GM21737 (cell line): ENCODE data around the gene PKD1L1.
"Not testable (repeated sequence)": the region's sequence is repeated elsewhere in the genome, so short reads cannot be mapped to it uniquely, and the experiment has no call there.

Source experiments
- ATAC-seq: cut with Tn5 transposase; IDR thresholded peaks from one replicate; pipeline ENCODE4 v1.9.1; 2021; ENCODE audit warnings: mild to moderate bottlenecking, moderate library complexity; ENCODE audit not compliant: unreplicated experiment

The PKD1L1 gene

GRCh38 chr7:47772492-47772891 is 175.8 kb downstream of the PKD1L1 start:
- ATAC-seq: no peak

DNA sequence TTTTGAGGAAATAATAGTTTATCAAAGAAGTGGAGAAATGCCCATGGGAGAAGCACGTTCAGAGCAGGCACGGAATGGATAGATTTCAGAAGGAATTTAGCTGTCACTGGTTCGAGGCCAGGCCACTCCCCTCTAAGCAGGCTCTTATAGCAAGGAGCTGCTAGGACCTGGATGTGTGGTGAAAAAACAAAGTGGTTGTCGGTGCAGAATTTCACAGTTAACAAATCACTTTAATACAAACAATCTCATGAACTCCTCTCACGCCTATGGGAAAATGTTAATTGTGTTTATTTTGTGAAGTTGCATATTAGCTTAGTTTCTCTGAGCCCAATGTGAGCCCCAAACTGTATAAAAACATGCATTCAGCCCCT is 176.3 kb downstream of the PKD1L1 start:
- ATAC-seq: no peak

- ATAC-seq: no peak
These were observed 176.8 kb downstream of the PKD1L1 start for GRCh38 chr7:47771336-47771989.

GRCh38 chr7:47766126-47766525 is 182.1 kb downstream of the PKD1L1 start:
- no peak for ATAC-seq

GRCh38 chr7:47765373-47765979 is 182.8 kb downstream of the PKD1L1 start:
- no peak for ATAC-seq

DNA sequence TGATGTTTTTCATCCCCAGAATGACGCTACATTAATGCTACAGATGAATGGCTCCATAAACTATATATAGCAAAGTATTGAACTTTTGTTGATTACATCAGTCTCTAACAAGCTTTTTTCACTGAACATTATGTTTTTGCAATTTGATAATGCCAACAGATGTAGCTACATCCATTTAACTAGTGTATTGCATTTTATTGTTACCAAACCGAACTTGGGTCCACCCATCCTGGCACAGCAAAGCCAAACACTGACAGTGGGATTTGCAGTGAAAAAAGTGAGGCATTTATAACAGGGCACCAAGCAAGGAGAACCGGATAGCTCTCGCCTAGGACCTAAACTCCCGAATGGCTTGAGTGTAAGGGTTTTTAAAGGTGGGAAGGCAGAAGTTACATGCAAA is 183.5 kb downstream of the PKD1L1 start:
- no peak for ATAC-seq

- ATAC-seq: no peak
These were observed 184.9 kb downstream of the PKD1L1 start for GRCh38 chr7:47763063-47763974.

DNA sequence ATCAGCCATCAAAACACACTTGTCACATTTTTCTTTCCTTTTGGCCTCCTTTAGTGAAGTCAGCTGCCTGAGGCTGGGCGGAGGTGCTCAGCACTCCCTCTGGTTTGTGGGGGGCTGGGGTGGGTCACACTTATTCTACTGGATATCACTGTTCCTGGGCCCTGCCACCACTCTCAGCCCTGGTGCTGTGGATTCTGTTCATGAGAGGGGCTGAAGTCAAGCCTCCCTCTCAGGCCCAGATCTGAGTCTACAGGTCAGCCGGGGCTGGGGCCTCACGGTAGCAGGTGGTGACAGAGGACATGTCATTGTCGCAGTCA is 185.6 kb downstream of the PKD1L1 start:
- no peak for ATAC-seq

DNA sequence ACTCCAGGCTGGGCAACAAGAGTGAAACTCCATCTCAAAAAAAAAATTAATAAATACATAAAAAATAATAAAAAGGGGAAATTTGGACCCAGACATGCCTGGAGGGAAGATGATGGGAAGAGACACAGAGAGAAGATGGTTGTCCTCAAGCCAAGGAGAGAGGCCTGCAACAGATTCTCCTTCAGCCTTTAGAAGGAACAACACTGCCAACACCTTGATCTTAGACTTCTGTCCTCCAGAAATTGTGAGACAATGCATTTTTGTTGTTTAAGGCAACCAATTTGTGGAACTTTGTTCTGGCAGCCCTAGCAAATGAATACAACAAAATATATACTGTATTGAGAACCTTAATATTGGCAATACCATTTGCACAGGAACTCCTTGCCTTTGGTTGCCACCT is 186.1 kb downstream of the PKD1L1 start:
- ATAC-seq: no peak

DNA sequence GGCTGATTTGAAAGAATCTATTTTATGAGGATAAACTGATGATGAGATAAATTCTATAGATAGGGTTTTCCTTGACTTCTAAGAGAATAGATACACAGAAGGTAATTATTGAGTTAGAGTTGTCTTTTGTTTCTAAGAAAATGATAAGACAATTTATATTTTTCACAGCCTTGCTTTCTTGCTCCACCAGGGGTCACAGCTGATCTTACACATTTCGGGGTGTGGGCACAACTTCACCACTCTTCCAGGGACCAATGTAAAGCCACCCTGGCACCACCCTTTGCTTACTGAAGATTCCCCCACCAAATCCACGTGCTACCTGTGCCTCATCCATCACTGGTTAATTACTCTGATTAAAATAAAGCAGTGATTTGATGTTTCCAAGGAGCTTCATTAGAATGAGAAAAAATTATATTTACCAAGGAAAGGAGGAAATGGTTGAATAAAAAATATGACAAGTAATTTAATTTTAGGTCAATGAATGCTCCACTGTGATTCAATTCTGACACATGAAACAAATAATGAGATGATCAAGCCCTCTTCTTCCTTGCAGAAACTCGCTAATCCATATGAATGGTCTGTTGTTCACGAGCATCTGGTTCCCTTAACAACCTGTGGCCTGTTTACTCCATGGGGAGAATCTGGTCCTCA is 189.1 kb downstream of the PKD1L1 start:
- ATAC-seq: no peak

- ATAC-seq: no peak
These were observed 189.7 kb downstream of the PKD1L1 start for GRCh38 chr7:47758546-47758945.

DNA sequence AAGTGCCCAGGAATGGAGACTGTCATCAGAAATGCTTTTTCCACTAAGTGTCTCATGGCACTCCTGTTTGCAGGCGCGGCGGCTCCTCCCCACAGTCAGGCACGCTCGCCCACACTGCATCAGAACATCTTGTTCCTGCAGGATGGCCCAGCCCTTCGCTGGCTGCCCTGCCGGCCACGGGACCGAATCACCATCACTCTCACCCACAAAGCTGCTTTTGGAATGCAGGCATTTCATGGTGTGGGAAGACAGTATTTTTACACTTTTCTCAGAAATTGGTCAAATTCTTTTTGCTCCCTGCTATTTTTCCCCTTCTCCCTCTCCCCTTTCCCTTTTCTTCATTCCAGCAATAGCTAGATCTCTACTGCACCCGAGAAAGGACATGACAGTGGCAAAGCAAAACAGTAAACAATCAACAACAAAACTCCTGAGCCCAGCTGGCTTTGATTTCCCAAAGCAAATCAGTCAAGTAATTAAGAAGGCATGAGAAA is 190.3 kb downstream of the PKD1L1 start:
- no peak for ATAC-seq

GRCh38 chr7:47756636-47757035 is 191.6 kb downstream of the PKD1L1 start:
- ATAC-seq: no peak

DNA sequence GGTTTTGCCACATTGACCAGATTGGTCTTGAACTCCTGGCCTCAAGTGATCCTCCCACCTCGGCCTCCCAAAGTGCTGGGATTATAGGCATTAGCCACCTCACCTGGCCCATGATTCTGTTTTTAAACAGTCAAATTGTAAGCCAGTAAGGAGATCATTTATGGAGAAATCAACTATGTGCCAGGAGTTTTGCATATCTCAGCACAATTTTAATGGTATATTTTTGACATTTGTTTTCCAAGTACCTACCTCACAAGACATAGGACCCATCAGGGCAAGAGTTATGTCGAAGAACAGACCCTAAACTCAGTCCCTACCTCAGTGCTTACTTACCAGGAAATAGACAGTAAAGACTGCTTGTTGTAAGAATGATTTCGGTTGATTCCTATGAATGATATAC is 193.0 kb downstream of the PKD1L1 start:
- no peak for ATAC-seq

GRCh38 chr7:47751724-47752123 is 196.5 kb downstream of the PKD1L1 start:
- ATAC-seq: not testable (repeated sequence)

- ATAC-seq: no peak
These were observed 197.2 kb downstream of the PKD1L1 start for GRCh38 chr7:47751043-47751442.

DNA sequence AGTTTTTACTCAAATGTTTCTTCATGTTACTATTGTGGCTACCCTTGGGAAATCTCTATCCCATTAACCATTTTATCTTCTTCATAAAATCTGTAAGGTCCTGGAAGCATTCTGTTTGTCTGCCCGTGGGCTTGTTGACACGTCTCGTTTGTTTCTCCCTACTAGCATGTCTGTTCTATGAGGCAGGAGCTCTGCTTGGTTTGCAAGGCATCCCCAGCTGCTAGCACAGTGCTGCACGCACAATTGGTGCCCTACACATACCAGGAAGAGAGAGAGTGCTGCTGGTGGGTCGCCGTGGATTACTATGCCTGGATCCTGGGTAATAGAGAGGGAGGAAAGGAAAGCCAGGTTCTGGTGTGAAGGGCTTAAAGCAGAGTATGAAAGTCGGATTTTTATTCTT is 200.2 kb downstream of the PKD1L1 start:
- ATAC-seq: no peak

DNA sequence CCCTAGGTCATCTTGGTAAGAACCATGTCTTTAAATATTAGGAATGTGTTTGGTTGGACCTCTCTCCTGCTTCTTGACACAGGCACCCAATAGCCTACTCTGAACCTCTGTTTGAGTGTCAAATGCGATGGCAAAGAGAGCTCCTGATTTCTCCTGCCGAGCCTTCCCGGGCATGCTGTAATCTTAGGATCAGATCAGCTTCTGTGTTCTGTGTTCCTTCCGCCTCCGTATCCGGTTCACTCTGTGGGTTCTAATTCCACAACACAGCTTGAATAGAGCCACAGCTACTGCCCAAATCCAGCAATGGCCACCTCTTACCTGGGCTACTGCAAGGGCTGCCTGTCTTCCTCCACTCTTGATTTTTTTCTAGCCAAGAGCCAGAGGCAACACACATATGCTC is 201.1 kb downstream of the PKD1L1 start:
- no peak for ATAC-seq

DNA sequence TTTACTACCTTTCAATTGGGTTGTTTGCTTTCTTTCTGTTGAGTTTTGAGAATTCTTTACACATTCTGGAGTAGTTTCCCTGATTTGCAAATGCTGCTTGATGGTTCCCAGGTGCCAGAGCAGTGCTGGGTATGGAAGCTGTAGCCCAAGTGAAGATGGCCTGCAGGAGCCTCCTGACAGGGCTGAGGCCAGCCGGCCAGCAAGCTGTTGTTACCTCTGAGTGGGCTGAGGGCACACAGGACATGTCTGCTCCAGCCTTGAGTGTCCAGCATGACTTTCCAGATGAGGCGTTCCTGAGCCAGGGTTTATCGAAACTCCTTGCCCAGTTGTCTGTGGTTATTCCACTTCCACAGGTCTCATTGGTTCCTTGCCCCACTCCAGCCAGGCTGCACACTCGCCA is 201.8 kb downstream of the PKD1L1 start:
- no peak for ATAC-seq

- ATAC-seq: no peak
These were observed 203.4 kb downstream of the PKD1L1 start for GRCh38 chr7:47744883-47745282.

GRCh38 chr7:47743965-47744591 is 204.2 kb downstream of the PKD1L1 start:
- no peak for ATAC-seq
